Caco-2 (cell line): ENCODE results near the gene TMC7. TPM values are rescaled to one million over a fixed set of nuclear protein-coding genes. Genes with fewer than 3 reads are reported as not detected.
"Not testable (repeated sequence)": the region's sequence is repeated elsewhere in the genome, so short reads cannot be mapped to it uniquely, and the experiment has no call there.

Experiments used
- BruUV-seq: library from RNA; stranded (reverse); fragments of 400-500 nt; replicated peaks from 2 replicates; lab custom pipeline; 2021; lab: Mats Ljungman, UMichigan
- CTCF ChIA-PET: fragments of 300-600 bp; sonication (Branson Sonifier 250); formaldehyde crosslinking; loops from one replicate; lab custom pipeline; 2022; ENCODE audit warnings: antibody characterized with exemption; lab: Charles Lee
- POLR2A ChIA-PET: fragments of 300-600 bp; sonication (Branson Sonifier 250); formaldehyde crosslinking; loops from one replicate; lab custom pipeline; 2022; ENCODE audit warnings: antibody characterized with exemption; lab: Charles Lee
- DNase-seq, 2 experiments: peaks; one replicate each; pipeline versions ENCODE4 v3.0.0 to v3.0.0-alpha.2; 2020 to 2022
- H3K27me3 ChIP-seq: replicated peaks from 2 replicates; pipeline ENCODE4 v1.6.0; 2011; ENCODE audit warnings: low read length; ENCODE audit not compliant: control insufficient read depth, insufficient read depth
- H3K36me3 ChIP-seq: 2 replicates; pipeline ENCODE4 v1.5.1; 2011; ENCODE audit warnings: low read length; ENCODE audit not compliant: control insufficient read depth, insufficient read depth
- H3K4me1 ChIP-seq: fragments of 250-450 bp; sonication (Bioruptor Pico); 2 replicates; pipeline ENCODE4 v1.5.1; 2020; ENCODE audit warnings: mild to moderate bottlenecking
- H3K4me3 ChIP-seq: 2 replicates; pipeline ENCODE4 v1.5.1; 2011; ENCODE audit warnings: low read depth, mild to moderate bottlenecking, control low read depth, low read length
- H3K9me3 ChIP-seq: fragments of 250-450 bp; sonication (Bioruptor Pico); 2 replicates; pipeline ENCODE4 v1.5.1; 2020; ENCODE audit warnings: mild to moderate bottlenecking, moderate library complexity
- H3K27ac Mint-ChIP-seq: one replicate; pipeline ENCODE4 v1.8.0; 2022; ENCODE audit warnings: mixed read lengths; ENCODE audit not compliant: unreplicated experiment
- H3K27me3 Mint-ChIP-seq: one replicate; pipeline ENCODE4 v1.8.0; 2022; ENCODE audit warnings: mixed read lengths; ENCODE audit not compliant: insufficient read depth, unreplicated experiment
- H3K36me3 Mint-ChIP-seq: one replicate; pipeline ENCODE4 v1.8.0; 2022; ENCODE audit warnings: mild to moderate bottlenecking, mixed read lengths; ENCODE audit not compliant: insufficient read depth, unreplicated experiment
- H3K4me1 Mint-ChIP-seq: one replicate; pipeline ENCODE4 v1.8.0; 2022; ENCODE audit warnings: low read depth, mixed read lengths; ENCODE audit not compliant: unreplicated experiment
- H3K4me3 Mint-ChIP-seq: one replicate; pipeline ENCODE4 v1.8.0; 2022; ENCODE audit warnings: mild to moderate bottlenecking, moderate library complexity, mixed read lengths; ENCODE audit not compliant: unreplicated experiment
- H3K9me3 Mint-ChIP-seq: one replicate; pipeline ENCODE4 v1.8.0; 2022; ENCODE audit warnings: mixed read lengths; ENCODE audit not compliant: unreplicated experiment
- CTCF ChIP-seq, 2 experiments: fragments of 200-600 bp in 1 of 2; IDR thresholded peaks; 1 replicate in 1 of 2; 2 replicates in 1 of 2; pipeline versions ENCODE4 v1.5.1 to v1.8.0; 2011 to 2022; ENCODE audit warnings: antibody characterized with exemption in 1 of 2, control low read depth in 1 of 2, inconsistent platforms in 1 of 2, low read depth in 1 of 2, low read length in 1 of 2, mild to moderate bottlenecking in 1 of 2, moderate library complexity in 1 of 2; ENCODE audit not compliant: insufficient read depth in 1 of 2, severe bottlenecking in 1 of 2, unreplicated experiment in 1 of 2
- intact Hi-C: fragments of 100-400 bp; cut with micrococcal nuclease; formaldehyde crosslinking; loops from one replicate; pipeline ENCODE4 v1.10.0; 2022; ENCODE audit not compliant: unreplicated experiment
- total RNA-seq: library from RNA; stranded (reverse); gene quantifications from 2 replicates; pipeline ENCODE4 v1.2.3, GENCODE V29; 2022

Gene TMC7
- total RNA-seq, 1 experiment from 2014 or later, result 4.0 TPM

GRCh38 chr16:18996536-18996935 lies 12.8 kb downstream of the TMC7 start:
- H3K4me3 Mint-ChIP-seq, H3K36me3 ChIP-seq, H3K27me3 ChIP-seq, POLR2A ChIA-PET, DNase-seq, H3K9me3 Mint-ChIP-seq, H3K4me3 ChIP-seq, H3K4me1 Mint-ChIP-seq, CTCF ChIA-PET, BruUV-seq, H3K27me3 Mint-ChIP-seq: not testable (repeated sequence)
- Mint-ChIP-seq H3K27ac (peak overlapping the region; percentile 1), H3K36me3 (peaks cover 14% of the 10 kb centered on the region)
- peaks cover 13% of the 10 kb centered on the region for H3K4me1 ChIP-seq
- 0 out of 2 replicates have a peak, but pooled peaks cover 11% of the 10 kb centered on the region for H3K9me3 ChIP-seq
- intact Hi-C loops, result loop anchor here (5.0 kb wide), 1 partner anchor 71 kb away; the partner anchor contains the start of gene COQ7

GRCh38 chr16:18997001-18997400 lies 13.3 kb downstream of the TMC7 start:
- not testable (repeated sequence) for H3K9me3 Mint-ChIP-seq, H3K4me3 ChIP-seq
- intact Hi-C loops, result loop anchor here (5.0 kb wide), 1 partner anchor 70 kb away; the partner anchor contains the start of gene COQ7

GRCh38 chr16:18999045-18999393 lies 15.3 kb downstream of the TMC7 start:
- DNase-seq, result no peak
- H3K9me3 Mint-ChIP-seq, result no peaks in the 10 kb centered on the region
- H3K27me3 ChIP-seq, result no peaks in the 10 kb centered on the region
- BruUV-seq, result no TSS peak
- POLR2A ChIA-PET, result interaction anchor here (0.8 kb wide), 1 partner anchor 68 kb away, joined by 4 read pairs; the partner anchor contains the start of gene COQ7
- H3K4me3 ChIP-seq, result no peak overlapping the region
- H3K36me3 Mint-ChIP-seq, result peaks cover 14% of the 10 kb centered on the region
- no peak overlapping the region for H3K4me3 Mint-ChIP-seq
- no peak for TF ChIP-seq CTCF (IDR thresholded peaks at IDR 0.05; ENCODE audit: insufficient read depth in 1 of 2, low read depth in 1 of 2, low read length in 1 of 2, severe bottlenecking in 1 of 2, unreplicated experiment in 1 of 2)
- H3K4me1 Mint-ChIP-seq, result no peaks in the 10 kb centered on the region
- no peaks in the 10 kb centered on the region for H3K9me3 ChIP-seq
- no peaks in the 10 kb centered on the region for H3K36me3 ChIP-seq
- H3K4me1 ChIP-seq, result peaks cover 13% of the 10 kb centered on the region
- intact Hi-C loops, result loop anchor here (2.0 to 5.0 kb wide), 2 partner anchors 14 to 68 kb away; partner anchors contain the start of gene COQ7
- CTCF ChIA-PET, result interaction anchor here (0.8 to 1.2 kb wide), 2 partner anchors 15 to 18 kb away, joined by 4 to 11 read pairs; partner anchors contain the start of gene TMC7
- no peaks in the 10 kb centered on the region for H3K27me3 Mint-ChIP-seq
- peak overlapping the region; percentile 74 for H3K27ac Mint-ChIP-seq

More at GRCh38 chr16:18997001-18997400, 13.3 kb downstream of the TMC7 start:
- H3K4me1 Mint-ChIP-seq, H3K4me3 Mint-ChIP-seq, H3K36me3 ChIP-seq, H3K27me3 ChIP-seq, CTCF ChIA-PET, BruUV-seq, H3K27me3 Mint-ChIP-seq, DNase-seq: not testable (repeated sequence)
- POLR2A ChIA-PET, result interaction anchor here (0.7 kb wide), 1 partner anchor 74 kb away, joined by 15 read pairs; no protein-coding TSS in a partner anchor
- Histone ChIP-seq H3K9me3 (0 out of 2 replicates have a peak, but pooled peaks cover 11% of the 10 kb centered on the region), H3K4me1 (peaks cover 13% of the 10 kb centered on the region)
- peaks cover 14% of the 10 kb centered on the region for H3K36me3 Mint-ChIP-seq
- peak overlapping the region; percentile 1 for H3K27ac Mint-ChIP-seq

GRCh38 chr16:19001788-19002187 lies 18.1 kb downstream of the TMC7 start:
- peaks cover 13% of the 10 kb centered on the region for H3K4me1 ChIP-seq

More at GRCh38 chr16:19001788-19002187, 18.1 kb downstream of the TMC7 start:
- Histone ChIP-seq H3K9me3 (no peaks in the 10 kb centered on the region), H3K36me3 (no peaks in the 10 kb centered on the region), H3K27me3 (no peaks in the 10 kb centered on the region), H3K4me3 (no peak overlapping the region)
- Mint-ChIP-seq H3K36me3 (peaks cover 11% of the 10 kb centered on the region), H3K4me1 (no peaks in the 10 kb centered on the region), H3K9me3 (no peaks in the 10 kb centered on the region), H3K27me3 (no peaks in the 10 kb centered on the region), H3K27ac (no peak overlapping the region), H3K4me3 (no peak overlapping the region)
- ChIA-PET POLR2A (no interaction called here), CTCF (no interaction called here)
- no TSS peak for BruUV-seq
- TF ChIP-seq CTCF (IDR thresholded peaks at IDR 0.05; ENCODE audit: insufficient read depth in 1 of 2, low read depth in 1 of 2, low read length in 1 of 2, severe bottlenecking in 1 of 2, unreplicated experiment in 1 of 2), result no peak
- DNase-seq, result no peak
- intact Hi-C loops, result no loop called here
